MM.1S (cell line): ENCODE measurements around the gene SCAMP1.
A peak's percentile ranks its signal among the peaks of the same experiment; 100 is the strongest.

ENCODE experiments used
- DNase-seq: peaks from one replicate; pipeline ENCODE4 v3.0.0-alpha.2; 2015
- H2AFZ ChIP-seq: fragments of 300-600 bp; sonication (generic); 2 replicates; pipeline ENCODE4 v1.6.0; 2016; ENCODE audit warnings: antibody characterized with exemption, low read length
- H3F3A ChIP-seq: fragments of 300-600 bp; sonication (generic); 2 replicates; pipeline ENCODE4 v1.6.1; 2016; ENCODE audit warnings: mild to moderate bottlenecking, antibody characterized with exemption, low read length, moderate library complexity, mixed read lengths; ENCODE audit not compliant: insufficient read depth
- H3K27ac ChIP-seq: fragments of 300-600 bp; sonication (generic); 2 replicates; pipeline ENCODE4 v1.5.1; 2016; ENCODE audit warnings: mild to moderate bottlenecking, low read length
- H3K27me3 ChIP-seq: fragments of 300-600 bp; sonication (generic); replicated peaks from 2 replicates; pipeline ENCODE4 v1.6.0; 2016; ENCODE audit warnings: low read length; ENCODE audit not compliant: insufficient read depth
- H3K36me3 ChIP-seq: fragments of 300-600 bp; sonication (generic); replicated peaks from 2 replicates; pipeline ENCODE4 v1.6.1; 2016; ENCODE audit warnings: mild to moderate bottlenecking, low read length, mixed read lengths; ENCODE audit not compliant: insufficient read depth
- H3K4me1 ChIP-seq: fragments of 300-600 bp; sonication (generic); 2 replicates; pipeline ENCODE4 v1.6.1; 2016; ENCODE audit warnings: low read length, mixed read lengths
- H3K4me2 ChIP-seq: fragments of 300-600 bp; sonication (generic); 2 replicates; pipeline ENCODE4 v1.6.0; 2016; ENCODE audit warnings: low read depth, low read length
- H3K4me3 ChIP-seq: fragments of 300-600 bp; sonication (generic); 2 replicates; pipeline ENCODE4 v1.5.1; 2016; ENCODE audit warnings: low read length, mixed read lengths
- H3K79me2 ChIP-seq: fragments of 300-600 bp; sonication (generic); 2 replicates; pipeline ENCODE4 v1.6.1; 2016; ENCODE audit warnings: mixed run types, low read length, mixed read lengths
- H3K9ac ChIP-seq: fragments of 300-600 bp; sonication (generic); 2 replicates; pipeline ENCODE4 v1.6.1; 2016; ENCODE audit warnings: low read length, mixed read lengths
- H3K9me2 ChIP-seq: fragments of 300-600 bp; sonication (generic); replicated peaks from 2 replicates; pipeline ENCODE4 v1.6.1; 2016; ENCODE audit warnings: mild to moderate bottlenecking, low read length, mixed read lengths; ENCODE audit not compliant: insufficient read depth
- H3K9me3 ChIP-seq: fragments of 300-600 bp; sonication (generic); replicated peaks from 2 replicates; pipeline ENCODE4 v1.6.1; 2016; ENCODE audit warnings: mild to moderate bottlenecking, low read length, mixed read lengths; ENCODE audit not compliant: insufficient read depth
- H4K20me1 ChIP-seq: fragments of 300-600 bp; sonication (generic); 2 replicates; pipeline ENCODE4 v1.6.1; 2016; ENCODE audit warnings: mild to moderate bottlenecking, low read length, moderate library complexity, mixed read lengths; ENCODE audit not compliant: insufficient read depth
- EZH2 ChIP-seq: fragments of 300-600 bp; sonication (generic); optimal IDR thresholded peaks from 2 replicates; pipeline ENCODE3; 2017; ENCODE audit warnings: low read depth, mild to moderate bottlenecking, antibody characterized with exemption, low read length, mixed read lengths
- EZH2phosphoT487 ChIP-seq: fragments of 300-600 bp; sonication (generic); IDR thresholded peaks from 2 replicates; pipeline ENCODE4 v1.6.1; 2018; ENCODE audit warnings: antibody characterized with exemption, low read length
- TF ChIP-seq, protein P1 (sequence below): fragments of 300-600 bp; sonication (generic); IDR thresholded peaks from 2 replicates; pipeline ENCODE4 v1.5.1; 2016; ENCODE audit warnings: antibody characterized with exemption, low read length, mixed read lengths

SCAMP1 gene

DNA sequence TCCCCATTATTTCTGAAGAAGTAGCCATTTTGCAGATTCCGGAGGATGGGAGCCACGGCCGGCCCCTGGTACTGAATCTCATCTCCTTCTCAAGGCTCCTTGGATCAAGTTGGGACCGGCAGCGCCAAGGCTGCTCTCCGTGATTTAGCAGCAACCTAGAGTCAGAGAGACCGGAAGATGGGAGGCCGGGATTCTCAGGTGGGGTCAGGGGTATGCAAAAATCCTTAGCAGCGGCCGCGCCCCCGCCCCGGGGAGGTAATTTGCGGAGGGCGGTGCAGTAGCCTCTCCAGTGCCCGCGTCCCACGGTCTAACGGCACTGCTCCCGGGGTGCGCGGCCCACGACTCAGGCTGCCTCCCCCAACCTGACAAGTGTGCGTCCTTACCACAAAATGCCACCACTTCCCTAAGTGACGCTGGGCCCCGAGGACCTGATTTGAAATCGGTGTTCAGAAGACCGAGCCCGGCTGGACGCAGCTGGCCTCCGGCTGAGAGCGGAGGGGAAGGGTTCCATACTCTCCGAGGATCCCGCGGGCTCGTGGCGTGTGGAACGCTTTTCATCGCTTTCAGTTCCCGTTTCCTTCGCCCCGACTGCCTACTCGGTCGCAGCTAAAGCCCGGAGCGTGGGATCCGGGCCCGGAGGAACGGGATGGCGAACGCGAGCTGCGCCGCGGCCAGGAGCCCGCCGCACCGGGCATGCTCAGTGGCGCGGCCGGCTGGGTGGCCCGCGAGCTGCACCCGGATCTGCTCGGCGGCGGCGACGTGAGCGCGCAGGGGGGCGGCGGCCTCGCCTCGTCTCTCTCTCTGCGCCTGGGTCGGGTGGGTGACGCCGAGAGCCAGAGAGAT lies at the start of gene SCAMP1:
Gene SCAMP1, plus strand, starts transcription at position 787 of the 843 bp plus-strand sequence. Its CDS starts 55 bp downstream, at position 842.
- Histone ChIP-seq H3F3A (0 out of 2 replicates have a peak, but pooled peaks cover 7% of the 10 kb centered on the region), H3K79me2 (peaks cover 24% of the 10 kb centered on the region; the same call in 1 of the 2 replicates), H3K9ac (peak within 1 kb of the TSS; percentile 87), H4K20me1 (no peaks in the 10 kb centered on the region), H2AFZ (peak within 1 kb of the TSS; percentile 95), H3K9me3 (no peaks in the 10 kb centered on the region), H3K4me1 (no peaks in the 10 kb centered on the region), H3K27ac (peak within 1 kb of the TSS; percentile 89), H3K4me3 (peak within 1 kb of the TSS; percentile 99), H3K36me3 (no peaks in the 10 kb centered on the region), H3K9me2 (no peaks in the 10 kb centered on the region), H3K4me2 (peak within 1 kb of the TSS; percentile 84), H3K27me3 (no peaks in the 10 kb centered on the region)
- TF ChIP-seq EZH2phosphoT487: no peak
- TF ChIP-seq, protein P1, sequence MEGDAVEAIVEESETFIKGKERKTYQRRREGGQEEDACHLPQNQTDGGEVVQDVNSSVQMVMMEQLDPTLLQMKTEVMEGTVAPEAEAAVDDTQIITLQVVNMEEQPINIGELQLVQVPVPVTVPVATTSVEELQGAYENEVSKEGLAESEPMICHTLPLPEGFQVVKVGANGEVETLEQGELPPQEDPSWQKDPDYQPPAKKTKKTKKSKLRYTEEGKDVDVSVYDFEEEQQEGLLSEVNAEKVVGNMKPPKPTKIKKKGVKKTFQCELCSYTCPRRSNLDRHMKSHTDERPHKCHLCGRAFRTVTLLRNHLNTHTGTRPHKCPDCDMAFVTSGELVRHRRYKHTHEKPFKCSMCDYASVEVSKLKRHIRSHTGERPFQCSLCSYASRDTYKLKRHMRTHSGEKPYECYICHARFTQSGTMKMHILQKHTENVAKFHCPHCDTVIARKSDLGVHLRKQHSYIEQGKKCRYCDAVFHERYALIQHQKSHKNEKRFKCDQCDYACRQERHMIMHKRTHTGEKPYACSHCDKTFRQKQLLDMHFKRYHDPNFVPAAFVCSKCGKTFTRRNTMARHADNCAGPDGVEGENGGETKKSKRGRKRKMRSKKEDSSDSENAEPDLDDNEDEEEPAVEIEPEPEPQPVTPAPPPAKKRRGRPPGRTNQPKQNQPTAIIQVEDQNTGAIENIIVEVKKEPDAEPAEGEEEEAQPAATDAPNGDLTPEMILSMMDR: peak; percentile 19; the same call in 1 of the 2 replicates
- DNase-seq: peak; percentile 94

DNA sequence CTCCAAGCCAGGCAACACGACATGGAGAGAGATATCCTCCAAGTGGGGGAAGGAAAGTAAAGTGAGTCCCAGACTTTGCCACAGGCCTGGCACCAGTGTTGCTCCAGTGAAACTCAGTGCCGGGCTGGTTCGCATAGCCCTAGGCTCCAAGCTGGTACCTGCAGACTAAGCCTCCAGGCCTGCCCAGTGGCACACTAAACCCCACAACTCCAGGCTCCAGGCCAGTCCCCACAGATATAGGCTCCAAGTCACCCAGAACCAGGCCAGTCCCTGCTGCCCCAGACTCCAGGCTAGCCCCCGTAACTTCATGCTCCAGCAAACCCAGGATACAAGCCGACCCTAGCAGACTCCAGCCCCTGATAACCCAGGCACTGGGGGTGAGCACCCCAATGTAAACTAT lies 42.9 kb upstream of the SCAMP1 start:
- Histone ChIP-seq H2AFZ (0 out of 2 replicates have a peak overlapping the region, but pooled peaks have one; percentile 11), H3K27ac (no peak overlapping the region), H3K9me2 (no peaks in the 10 kb centered on the region), H3K9ac (no peak overlapping the region), H3K36me3 (no peaks in the 10 kb centered on the region), H3K4me1 (no peaks in the 10 kb centered on the region), H3K79me2 (no peaks in the 10 kb centered on the region), H4K20me1 (no peaks in the 10 kb centered on the region), H3K9me3 (no peaks in the 10 kb centered on the region), H3K27me3 (no peaks in the 10 kb centered on the region), H3K4me2 (no peak overlapping the region), H3K4me3 (no peak overlapping the region), H3F3A (no peaks in the 10 kb centered on the region)
- DNase-seq: no peak
- TF ChIP-seq EZH2phosphoT487 (no peak), EZH2 (no peak)
- TF ChIP-seq, protein P1: no peak

GRCh38 chr5:78318337-78318736 lies 42.1 kb upstream of the SCAMP1 start:
- Histone ChIP-seq H3F3A (no peaks in the 10 kb centered on the region), H3K9me2 (no peaks in the 10 kb centered on the region), H3K9me3 (no peaks in the 10 kb centered on the region), H3K9ac (no peak overlapping the region), H3K4me1 (no peaks in the 10 kb centered on the region), H3K4me3 (no peak overlapping the region), H3K79me2 (no peaks in the 10 kb centered on the region), H2AFZ (no peak overlapping the region), H3K27ac (no peak overlapping the region), H4K20me1 (no peaks in the 10 kb centered on the region), H3K4me2 (no peak overlapping the region), H3K36me3 (no peaks in the 10 kb centered on the region), H3K27me3 (no peaks in the 10 kb centered on the region)
- no peak for DNase-seq
- TF ChIP-seq EZH2phosphoT487: no peak
- TF ChIP-seq, protein P1: no peak
- no peak for TF ChIP-seq EZH2
